H1 (cell line): ENCODE measurements around the gene LMNTD1. TPM values are rescaled to one million over a fixed set of nuclear protein-coding genes. Genes with fewer than 3 reads are reported as not detected.

Experiments
- EP300 ChIP-seq, 2 experiments: IDR thresholded peaks; 1 replicate in 1 of 2; 2 replicates in 1 of 2; pipeline ENCODE4 v1.6.1; 2011 to 2012; ENCODE audit warnings: low read depth in 2 of 2, low read length in 2 of 2, mild to moderate bottlenecking in 2 of 2, borderline replicate concordance in 1 of 2, inconsistent platforms in 1 of 2, moderate library complexity in 1 of 2
- polyA plus RNA-seq, 7 experiments: library from polyadenylated mRNA; depleted of rRNA in 3 of 7; stranded (reverse) in 5 of 7; unstranded in 2 of 7; fragments of >200 nt in 5 of 7; fragments of 200-250 nt in 2 of 7; gene quantifications; 1 replicate in 5 of 7; 2 replicates in 1 of 7; 4 replicates in 1 of 7; pipeline versions ENCODE4 v1.2.1 to v1.2.3, GENCODE V29; 2011 to 2013; ENCODE audit warnings: missing spikeins in 2 of 7, mixed read lengths in 2 of 7
- total RNA-seq: library from RNA; stranded (reverse); fragmentation: NEBNext Ultra II Directional; extraction: Animal tissue kit (Norgen Biotek cat#: 25700); gene quantifications from 2 replicates; pipeline ENCODE4 v1.2.1, GENCODE V29; 2021

Gene LMNTD1
- total and polyA plus RNA-seq, 2 of the 8 experiments (the other 6 are each of a cell fraction or from before 2014, with no cell fraction given), result not detected

DNA sequence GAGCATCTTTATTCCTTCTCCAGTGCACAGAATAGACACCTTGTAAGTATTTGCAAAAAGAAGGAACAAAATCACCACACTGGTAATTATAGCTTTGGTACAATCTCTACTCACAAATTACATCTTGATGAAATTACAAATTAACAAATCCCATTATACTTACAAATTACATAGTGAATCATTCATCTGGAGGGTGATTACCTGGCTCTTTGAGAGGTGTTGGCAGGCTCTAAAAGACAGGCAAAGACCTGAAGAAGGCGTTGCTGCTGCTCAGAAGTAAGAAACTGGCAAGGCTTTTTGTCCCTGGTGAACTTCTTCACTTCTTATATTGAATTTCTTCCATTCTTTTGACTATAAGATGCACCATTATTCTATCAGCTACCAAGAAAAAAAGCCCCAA, 21.7 kb upstream of the LMNTD1 start (continued):
- no peak for TF ChIP-seq EP300 (IDR thresholded peaks at IDR 0.05; ENCODE audit: borderline replicate concordance in 1 of 2, low read depth in 2 of 2, low read length in 2 of 2)
- TF ChIP-seq, all 59 proteins: peak for 0
